ENCODE results near the gene ALX4.

Gene ALX4

GRCh38 chr11:44309478-44310205 lies at the start of gene ALX4:
ALX4 (minus strand) TSS chr11:44310139; CDS start chr11:44310062, 77 bp downstream.
- Histone ChIP-seq H3K27ac (no peak within 1 kb of the TSS), H2AFZ (ENCODE audit: low read depth) (no peak within 1 kb of the TSS; the same call in 1 of the 2 replicates), H3K4me1 (ENCODE audit: low read depth, poor library complexity, severe bottlenecking) (no peaks in the 10 kb centered on the region), H3K4me3 (IDR thresholded peaks at IDR 0.05; ENCODE audit: insufficient read depth, low read depth, low read length) (no peak within 1 kb of the TSS), H3K9ac (no peak within 1 kb of the TSS), H3K79me2 (ENCODE audit: insufficient read depth, low read depth) (no peaks in the 10 kb centered on the region), H3K27me3 (ENCODE audit: insufficient read depth, low read depth) (no peaks in the 10 kb centered on the region; the same call in 1 of the 2 replicates), H3K36me3 (ENCODE audit: insufficient read depth) (no peaks in the 10 kb centered on the region), H4K20me1 (ENCODE audit: insufficient read depth) (no peaks in the 10 kb centered on the region), H3K4me2 (no peak within 1 kb of the TSS)
- no peak for TF ChIP-seq CTCF (conservative IDR thresholded peaks at IDR 0.05; ENCODE audit: low read depth, low read length)

DNA sequence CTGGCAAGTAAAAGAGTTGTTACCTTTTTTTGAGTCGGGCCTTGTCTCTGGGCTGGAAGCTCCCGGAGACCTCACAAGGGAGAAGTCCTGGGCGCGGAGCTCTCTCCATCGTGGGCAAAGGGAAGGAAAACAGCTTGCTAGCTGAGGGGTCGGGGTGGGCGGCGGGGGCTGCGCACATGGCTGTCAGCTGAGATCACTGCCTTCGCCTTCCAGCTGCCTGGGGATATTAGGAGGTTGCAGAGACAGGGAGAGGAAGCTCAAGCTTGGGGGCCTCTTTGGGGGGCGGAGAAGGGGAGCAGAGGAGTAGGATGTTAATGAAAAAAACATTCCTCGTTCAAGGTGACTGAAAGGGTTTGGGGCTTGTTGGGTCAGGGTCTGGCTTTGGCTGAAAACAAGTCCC lies 49.2 kb upstream of the ALX4 start:
- Histone ChIP-seq H3K36me3 (ENCODE audit: insufficient read depth) (no peaks in the 10 kb centered on the region), H3K79me2 (ENCODE audit: insufficient read depth, low read depth) (no peaks in the 10 kb centered on the region), H2AFZ (ENCODE audit: low read depth) (no peak overlapping the region), H3K27ac (no peak overlapping the region), H3K9ac (no peak overlapping the region), H3K27me3 (ENCODE audit: insufficient read depth, low read depth) (no peaks in the 10 kb centered on the region), H3K4me2 (no peak overlapping the region), H3K4me3 (IDR thresholded peaks at IDR 0.05; ENCODE audit: insufficient read depth, low read depth, low read length) (no peak overlapping the region), H3K4me1 (ENCODE audit: low read depth, poor library complexity, severe bottlenecking) (no peaks in the 10 kb centered on the region), H4K20me1 (ENCODE audit: insufficient read depth) (no peaks in the 10 kb centered on the region)
- TF ChIP-seq CTCF (conservative IDR thresholded peaks at IDR 0.05; ENCODE audit: low read depth, low read length): no peak

GRCh38 chr11:44358713-44359112 lies 48.8 kb upstream of the ALX4 start:
- no peaks in the 10 kb centered on the region for H3K79me2 ChIP-seq (ENCODE audit: insufficient read depth, low read depth)
- H3K36me3 ChIP-seq (ENCODE audit: insufficient read depth): no peaks in the 10 kb centered on the region
- H3K27ac ChIP-seq: no peak overlapping the region
- H3K4me1 ChIP-seq (ENCODE audit: low read depth, poor library complexity, severe bottlenecking): no peaks in the 10 kb centered on the region
- TF ChIP-seq CTCF (conservative IDR thresholded peaks at IDR 0.05; ENCODE audit: low read depth, low read length): no peak
- H4K20me1 ChIP-seq (ENCODE audit: insufficient read depth): no peaks in the 10 kb centered on the region
- H3K9ac ChIP-seq: no peak overlapping the region
- no peaks in the 10 kb centered on the region for H3K27me3 ChIP-seq (ENCODE audit: insufficient read depth, low read depth)
- H2AFZ ChIP-seq (ENCODE audit: low read depth): no peak overlapping the region
- no peak overlapping the region for H3K4me2 ChIP-seq
- no peak overlapping the region for H3K4me3 ChIP-seq (IDR thresholded peaks at IDR 0.05; ENCODE audit: insufficient read depth, low read depth, low read length)

DNA sequence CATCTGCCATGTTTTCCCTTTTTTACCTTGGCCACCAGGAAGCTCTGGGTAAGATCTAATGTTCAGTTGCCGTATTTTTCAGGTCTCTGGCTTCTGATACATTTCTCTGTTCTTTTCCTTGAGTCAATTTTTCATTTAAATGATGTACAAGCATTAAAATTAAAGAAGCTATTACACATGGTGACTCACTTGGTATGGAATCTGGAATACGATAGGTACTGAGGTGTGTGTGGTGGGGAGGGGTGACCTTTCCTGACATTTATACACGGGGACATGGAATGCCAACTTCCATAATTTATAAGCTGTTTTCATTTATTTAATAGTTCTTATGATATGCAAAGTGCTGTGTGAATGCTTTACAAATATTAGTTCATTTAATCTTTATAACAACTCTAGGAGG lies 47.8 kb upstream of the ALX4 start:
- Histone ChIP-seq H3K4me3 (IDR thresholded peaks at IDR 0.05; ENCODE audit: insufficient read depth, low read depth, low read length) (no peak overlapping the region), H2AFZ (ENCODE audit: low read depth) (no peak overlapping the region), H3K9ac (no peak overlapping the region), H3K27me3 (ENCODE audit: insufficient read depth, low read depth) (no peaks in the 10 kb centered on the region), H3K4me2 (no peak overlapping the region), H3K27ac (no peak overlapping the region), H3K79me2 (ENCODE audit: insufficient read depth, low read depth) (no peaks in the 10 kb centered on the region), H4K20me1 (ENCODE audit: insufficient read depth) (no peaks in the 10 kb centered on the region), H3K36me3 (ENCODE audit: insufficient read depth) (no peaks in the 10 kb centered on the region), H3K4me1 (ENCODE audit: low read depth, poor library complexity, severe bottlenecking) (no peaks in the 10 kb centered on the region)
- no peak for TF ChIP-seq CTCF (conservative IDR thresholded peaks at IDR 0.05; ENCODE audit: low read depth, low read length)
